HG03520 (cell line): Measurements from ENCODE around the gene PTPRD.

Experiments used
- ATAC-seq: cut with Tn5 transposase; IDR thresholded peaks from one replicate; pipeline ENCODE4 v1.9.1; 2021; ENCODE audit warnings: mild to moderate bottlenecking, moderate library complexity; ENCODE audit not compliant: unreplicated experiment

The PTPRD gene

GRCh38 chr9:8673830-8674229 is 1939.0 kb downstream of the PTPRD start:
- ATAC-seq = no peak

GRCh38 chr9:8670751-8671150 is 1942.1 kb downstream of the PTPRD start:
- no peak for ATAC-seq

- no peak for ATAC-seq
Measured at GRCh38 chr9:8668751-8669150, 1944.1 kb downstream of the PTPRD start.

- no peak for ATAC-seq
Measured at GRCh38 chr9:8668231-8668630, 1944.6 kb downstream of the PTPRD start.

GRCh38 chr9:8666060-8666459 is 1946.7 kb downstream of the PTPRD start:
- no peak for ATAC-seq

- no peak for ATAC-seq
Measured at GRCh38 chr9:8660383-8660782, 1952.4 kb downstream of the PTPRD start.

- no peak for ATAC-seq
Measured at GRCh38 chr9:8659108-8659507, 1953.7 kb downstream of the PTPRD start.

- no peak for ATAC-seq
Measured at GRCh38 chr9:8655071-8655470, 1957.7 kb downstream of the PTPRD start.

- ATAC-seq = no peak
Measured at GRCh38 chr9:8653855-8654254, 1958.9 kb downstream of the PTPRD start.

- ATAC-seq = no peak
Measured at GRCh38 chr9:8653111-8653510, 1959.7 kb downstream of the PTPRD start.

- ATAC-seq = no peak
Measured at GRCh38 chr9:8652255-8652654, 1960.5 kb downstream of the PTPRD start.

- no peak for ATAC-seq
Measured at GRCh38 chr9:8651846-8652215, 1961.0 kb downstream of the PTPRD start.

- no peak for ATAC-seq
Measured at GRCh38 chr9:8651070-8651845, 1961.5 kb downstream of the PTPRD start.

GRCh38 chr9:8649807-8650206 is 1963.0 kb downstream of the PTPRD start:
- no peak for ATAC-seq

- no peak for ATAC-seq
Measured at GRCh38 chr9:8649160-8649559, 1963.6 kb downstream of the PTPRD start.

GRCh38 chr9:8648271-8648845 is 1964.4 kb downstream of the PTPRD start:
- ATAC-seq = no peak

- no peak for ATAC-seq
Measured at GRCh38 chr9:8647824-8648223, 1965.0 kb downstream of the PTPRD start.

GRCh38 chr9:8644571-8644970 is 1968.2 kb downstream of the PTPRD start:
- ATAC-seq = no peak

- ATAC-seq = no peak
Measured at GRCh38 chr9:8643896-8644295, 1968.9 kb downstream of the PTPRD start.

GRCh38 chr9:8643464-8643863 is 1969.3 kb downstream of the PTPRD start:
- no peak for ATAC-seq

- no peak for ATAC-seq
Measured at GRCh38 chr9:8640761-8641160, 1972.0 kb downstream of the PTPRD start.

GRCh38 chr9:8637626-8638025 is 1975.2 kb downstream of the PTPRD start:
- no peak for ATAC-seq

- no peak for ATAC-seq
Measured at GRCh38 chr9:8633784-8634183, 1979.0 kb downstream of the PTPRD start.
